ENCODE data around the gene HDAC5.

DNA sequence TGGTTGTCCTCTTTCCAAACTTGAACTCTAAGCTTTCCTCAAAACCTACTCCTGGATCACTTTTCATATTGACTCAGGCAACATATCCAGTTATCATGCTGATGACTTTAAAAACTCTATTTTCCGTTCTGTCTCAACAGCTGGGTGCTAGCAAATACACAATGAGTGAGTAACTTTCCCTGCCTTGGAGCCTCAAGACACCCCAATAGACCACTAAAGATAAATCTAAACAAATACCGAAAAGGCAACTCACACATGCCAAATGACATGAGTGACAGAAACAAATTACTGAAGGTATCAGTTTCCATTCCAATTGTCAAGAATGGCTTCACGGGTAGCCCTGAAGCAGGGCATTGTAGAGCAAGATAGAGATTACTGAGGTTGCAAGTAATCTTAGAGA lies 93.0 kb downstream of the HDAC5 start:
- TF ChIP-seq CTCF (IDR thresholded peaks at IDR 0.05; ENCODE audit: insufficient read depth, low read length), result no peak
- no peak for TF ChIP-seq POLR2AphosphoS5 (IDR thresholded peaks at IDR 0.05; ENCODE audit: low read depth)
- no peak for TF ChIP-seq GABPA (IDR thresholded peaks at IDR 0.05; ENCODE audit: low read depth)
- TF ChIP-seq, protein P1, sequence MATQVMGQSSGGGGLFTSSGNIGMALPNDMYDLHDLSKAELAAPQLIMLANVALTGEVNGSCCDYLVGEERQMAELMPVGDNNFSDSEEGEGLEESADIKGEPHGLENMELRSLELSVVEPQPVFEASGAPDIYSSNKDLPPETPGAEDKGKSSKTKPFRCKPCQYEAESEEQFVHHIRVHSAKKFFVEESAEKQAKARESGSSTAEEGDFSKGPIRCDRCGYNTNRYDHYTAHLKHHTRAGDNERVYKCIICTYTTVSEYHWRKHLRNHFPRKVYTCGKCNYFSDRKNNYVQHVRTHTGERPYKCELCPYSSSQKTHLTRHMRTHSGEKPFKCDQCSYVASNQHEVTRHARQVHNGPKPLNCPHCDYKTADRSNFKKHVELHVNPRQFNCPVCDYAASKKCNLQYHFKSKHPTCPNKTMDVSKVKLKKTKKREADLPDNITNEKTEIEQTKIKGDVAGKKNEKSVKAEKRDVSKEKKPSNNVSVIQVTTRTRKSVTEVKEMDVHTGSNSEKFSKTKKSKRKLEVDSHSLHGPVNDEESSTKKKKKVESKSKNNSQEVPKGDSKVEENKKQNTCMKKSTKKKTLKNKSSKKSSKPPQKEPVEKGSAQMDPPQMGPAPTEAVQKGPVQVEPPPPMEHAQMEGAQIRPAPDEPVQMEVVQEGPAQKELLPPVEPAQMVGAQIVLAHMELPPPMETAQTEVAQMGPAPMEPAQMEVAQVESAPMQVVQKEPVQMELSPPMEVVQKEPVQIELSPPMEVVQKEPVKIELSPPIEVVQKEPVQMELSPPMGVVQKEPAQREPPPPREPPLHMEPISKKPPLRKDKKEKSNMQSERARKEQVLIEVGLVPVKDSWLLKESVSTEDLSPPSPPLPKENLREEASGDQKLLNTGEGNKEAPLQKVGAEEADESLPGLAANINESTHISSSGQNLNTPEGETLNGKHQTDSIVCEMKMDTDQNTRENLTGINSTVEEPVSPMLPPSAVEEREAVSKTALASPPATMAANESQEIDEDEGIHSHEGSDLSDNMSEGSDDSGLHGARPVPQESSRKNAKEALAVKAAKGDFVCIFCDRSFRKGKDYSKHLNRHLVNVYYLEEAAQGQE (IDR thresholded peaks at IDR 0.05; ENCODE audit: insufficient replicate concordance, low read depth), result no peak
